ENCODE data around the gene SLC2A11. TPM values are rescaled to one million over a fixed set of nuclear protein-coding genes. Genes with fewer than 3 reads are reported as not detected.
"Not testable (repeated sequence)": the region's sequence is repeated elsewhere in the genome, so short reads cannot be mapped to it uniquely, and the experiment has no call there.

The SLC2A11 gene
- total and polyA plus RNA-seq, 10 of the 15 experiments (the other 5 are each of a cell fraction or from before 2014, with no cell fraction given), result 0.98 to 18.3 (median 8.6) TPM

- H3K36me3 ChIP-seq (ENCODE audit: control insufficient read depth in 2 of 2, insufficient read depth in 2 of 2, low read length in 1 of 2); H3K27me3 ChIP-seq (replicated peaks in 1 of 2; ENCODE audit: control insufficient read depth in 2 of 2, insufficient read depth in 2 of 2, low read length in 1 of 2); H2AFZ ChIP-seq (ENCODE audit: control insufficient read depth, low read depth, low read length); POLR2A ChIA-PET; in situ Hi-C loops (cut with MboI); ATAC-seq; H3K9me3 ChIP-seq (replicated peaks; ENCODE audit: control insufficient read depth, insufficient read depth, low read length); H3K79me2 ChIP-seq (ENCODE audit: control insufficient read depth, insufficient read depth, low read length); intact Hi-C loops (cut with micrococcal nuclease; ENCODE audit: unreplicated experiment); H3K27ac ChIP-seq (ENCODE audit: control insufficient read depth, insufficient read depth); H3K4me2 ChIP-seq (ENCODE audit: control insufficient read depth, insufficient read depth); H4K20me1 ChIP-seq (ENCODE audit: control insufficient read depth, insufficient read depth); H3K4me3 ChIP-seq; FAIRE-seq; H3K9ac ChIP-seq (ENCODE audit: control insufficient read depth, insufficient read depth, low read length); DNase-seq (ENCODE audit: low read depth, low spot score); SMC1A ChIA-PET (ENCODE audit: uncharacterized antibody, unreplicated experiment); BruUV-seq (replicated peaks): not testable (repeated sequence)
- 90% methylated on average over 8 of the region's 8 CpGs for WGBS (ENCODE audit: insufficient coverage, insufficient replicate concordance, low lambda C conversion rate, missing lambda C conversion rate)
- ChIA-PET CTCF (interaction anchor here (0.6 to 1.0 kb wide), 2 partner anchors 16 to 297 kb away, joined by 3 to 4 read pairs; no protein-coding TSS in a partner anchor), RAD21 (ENCODE audit: unreplicated experiment) (interaction anchor here (1.3 to 3.4 kb wide), 2 partner anchors 34 to 93 kb away, joined by 3 to 16 read pairs; partner anchors contain the start of genes CHCHD10 and MIF)
- peaks cover 11% of the 10 kb centered on the region for H3K4me1 ChIP-seq (ENCODE audit: control insufficient read depth, insufficient read depth, low read length)
These were observed 2.5 kb downstream of the SLC2A11 start for GRCh38 chr22:23860187-23860586.

GRCh38 chr22:23862103-23862502 lies 4.4 kb downstream of the SLC2A11 start:
- DNase-seq (ENCODE audit: low read depth, low spot score), result no peak
- H3K9ac ChIP-seq (ENCODE audit: control insufficient read depth, insufficient read depth, low read length), result no peak overlapping the region
- ATAC-seq, result peak; percentile 47
- no peak overlapping the region for H3K27ac ChIP-seq (ENCODE audit: control insufficient read depth, insufficient read depth)
- no peaks in the 10 kb centered on the region for H3K9me3 ChIP-seq (replicated peaks; ENCODE audit: control insufficient read depth, insufficient read depth, low read length)
- H4K20me1 ChIP-seq (ENCODE audit: control insufficient read depth, insufficient read depth), result no peaks in the 10 kb centered on the region
- H3K4me3 ChIP-seq, result no peak overlapping the region
- H2AFZ ChIP-seq (ENCODE audit: control insufficient read depth, low read depth, low read length), result no peak overlapping the region
- H3K27me3 ChIP-seq (replicated peaks in 1 of 2; ENCODE audit: control insufficient read depth in 2 of 2, insufficient read depth in 2 of 2, low read length in 1 of 2), result no peaks in the 10 kb centered on the region
- no peaks in the 10 kb centered on the region; a peak in 1 of 4 replicates for H3K36me3 ChIP-seq (ENCODE audit: control insufficient read depth in 2 of 2, insufficient read depth in 2 of 2, low read length in 1 of 2)
- SMC1A ChIA-PET (ENCODE audit: uncharacterized antibody, unreplicated experiment), result interaction anchor here (0.9 kb wide), 1 partner anchor 29 kb away, joined by 3 read pairs; no protein-coding TSS in a partner anchor
- H3K4me1 ChIP-seq (ENCODE audit: control insufficient read depth, insufficient read depth, low read length), result peaks cover 6% of the 10 kb centered on the region
- intact Hi-C loops (cut with micrococcal nuclease; ENCODE audit: unreplicated experiment) (loop anchor here (1.0 kb wide), 1 partner anchor 32 kb away; the partner anchor contains the start of gene MIF), in situ Hi-C loops (cut with MboI) (no loop called here)
- RAD21 ChIA-PET (ENCODE audit: unreplicated experiment), result no interaction called here
- FAIRE-seq, result no peak
- POLR2A ChIA-PET, result no interaction called here
- CTCF ChIA-PET, result interaction anchor here (0.9 to 1.4 kb wide), 3 partner anchors 11 to 32 kb away, joined by 3 to 8 read pairs (median 4); partner anchors contain the start of gene MIF
- 85% methylated on average over 3 of the region's 3 CpGs for WGBS (ENCODE audit: insufficient coverage, insufficient replicate concordance, low lambda C conversion rate, missing lambda C conversion rate)
- peaks cover 7% of the 10 kb centered on the region for H3K79me2 ChIP-seq (ENCODE audit: control insufficient read depth, insufficient read depth, low read length)
- no peak overlapping the region for H3K4me2 ChIP-seq (ENCODE audit: control insufficient read depth, insufficient read depth)
- no TSS peak for BruUV-seq (replicated peaks)
- TF ChIP-seq SMC3 (IDR thresholded peaks at IDR 0.05; ENCODE audit: borderline replicate concordance, low read length) (peak; percentile 44), CTCF (IDR thresholded peaks at IDR 0.05 in 2 of 3, conservative IDR thresholded peaks at IDR 0.05 in 1 of 3; ENCODE audit: control insufficient read depth in 2 of 3, extremely low read depth in 1 of 3, insufficient read depth in 1 of 3, low read depth in 3 of 3, low read length in 3 of 3) (peak; percentile 72 to 84 (median 80)), HDGF (IDR thresholded peaks at IDR 0.05) (0 out of 2 replicates have a peak, but pooled peaks have one; percentile 39), FOS (IDR thresholded peaks at IDR 0.05; ENCODE audit: borderline replicate concordance, extremely low read depth, insufficient read length) (no peak), NR2C2 (IDR thresholded peaks at IDR 0.05; ENCODE audit: borderline replicate concordance, control insufficient read depth, insufficient read length, low read depth) (no peak), RAD21 (IDR thresholded peaks at IDR 0.05; ENCODE audit: insufficient read depth, low read depth, low read length) (peak; percentile 66)

GRCh38 chr22:23864499-23865154 lies 7.0 kb downstream of the SLC2A11 start:
- FAIRE-seq; H4K20me1 ChIP-seq (ENCODE audit: control insufficient read depth, insufficient read depth); H3K4me2 ChIP-seq (ENCODE audit: control insufficient read depth, insufficient read depth); H3K9ac ChIP-seq (ENCODE audit: control insufficient read depth, insufficient read depth, low read length); in situ Hi-C loops (cut with MboI); H3K9me3 ChIP-seq (replicated peaks; ENCODE audit: control insufficient read depth, insufficient read depth, low read length); SMC1A ChIA-PET (ENCODE audit: uncharacterized antibody, unreplicated experiment); H3K27me3 ChIP-seq (replicated peaks in 1 of 2; ENCODE audit: control insufficient read depth in 2 of 2, insufficient read depth in 2 of 2, low read length in 1 of 2); BruUV-seq (replicated peaks); H3K4me3 ChIP-seq; H3K79me2 ChIP-seq (ENCODE audit: control insufficient read depth, insufficient read depth, low read length); H3K36me3 ChIP-seq (ENCODE audit: control insufficient read depth in 2 of 2, insufficient read depth in 2 of 2, low read length in 1 of 2); H3K4me1 ChIP-seq (ENCODE audit: control insufficient read depth, insufficient read depth, low read length); DNase-seq (ENCODE audit: low read depth, low spot score); ATAC-seq; RAD21 ChIA-PET (ENCODE audit: unreplicated experiment); H3K27ac ChIP-seq (ENCODE audit: control insufficient read depth, insufficient read depth); H2AFZ ChIP-seq (ENCODE audit: control insufficient read depth, low read depth, low read length); intact Hi-C loops (cut with micrococcal nuclease; ENCODE audit: unreplicated experiment): not testable (repeated sequence)
- CTCF ChIA-PET, result interaction anchor here (1.5 to 1.9 kb wide), 2 partner anchors 23 to 29 kb away, joined by 6 to 8 read pairs; partner anchors contain the start of gene MIF
- POLR2A ChIA-PET, result interaction anchor here (0.6 to 0.7 kb wide), 4 partner anchors 29 to 290 kb away, joined by 3 to 6 read pairs (median 4); no protein-coding TSS in a partner anchor
- 99% methylated on average over 10 of the region's 11 CpGs for WGBS (ENCODE audit: insufficient coverage, insufficient replicate concordance, low lambda C conversion rate, missing lambda C conversion rate)

Measured in GM12878 (cell line).